ENCODE measurements around the gene TMEM130. TPM values are rescaled to one million over a fixed set of nuclear protein-coding genes. Genes with fewer than 3 reads are reported as not detected.

The TMEM130 gene
- total RNA-seq, 1 experiment from 2014 or later: 1.7 TPM

DNA sequence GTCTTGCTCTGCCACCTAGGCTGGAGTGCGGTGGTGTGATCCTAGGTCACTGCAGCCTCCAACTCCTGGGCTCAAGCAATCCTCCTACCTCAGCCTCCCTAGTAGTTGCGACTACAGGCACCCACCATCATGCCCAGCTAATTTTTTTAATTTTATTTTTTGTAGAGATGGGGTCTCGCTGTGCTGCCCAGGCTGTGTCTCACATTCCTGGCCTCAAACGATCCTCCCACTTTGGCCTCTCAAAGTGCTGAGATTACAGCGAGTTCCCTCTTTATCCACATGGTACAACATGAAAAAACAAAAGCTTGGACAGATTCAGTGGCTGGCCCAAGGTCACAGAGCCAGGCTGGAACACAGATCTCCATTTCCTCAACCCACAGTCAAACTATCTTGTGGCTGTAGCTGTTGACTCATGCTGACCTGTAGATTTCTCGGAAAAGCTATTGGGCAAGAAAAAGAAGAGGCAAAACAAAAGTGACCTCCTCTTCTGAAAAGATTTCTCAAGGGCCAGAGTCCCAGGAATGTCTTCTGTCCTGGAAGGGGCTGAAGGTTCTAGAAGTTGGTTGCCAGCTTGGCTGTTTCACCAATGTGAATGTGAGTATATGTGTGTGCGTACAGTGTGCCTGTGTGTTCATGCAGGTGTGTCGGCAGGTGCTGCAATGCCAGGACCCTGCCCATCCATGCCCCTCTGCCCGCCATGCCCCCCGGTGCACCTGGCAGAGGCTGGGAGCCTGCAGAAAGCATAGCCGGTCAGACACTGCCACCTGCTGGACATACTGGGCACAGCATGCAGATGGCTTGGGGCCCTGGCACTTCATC lies 28.4 kb downstream of the TMEM130 start:
- Histone ChIP-seq H2BK12ac (ENCODE audit: insufficient read length, low read depth, low read length) (no peak overlapping the region), H3K9me3 (ENCODE audit: control insufficient read depth, low read depth, low read length) (no peaks in the 10 kb centered on the region), H2BK120ac (ENCODE audit: low read depth, low read length, poor library complexity, severe bottlenecking) (no peak overlapping the region), H2AK5ac (ENCODE audit: insufficient read length, low read length) (no peak overlapping the region), H3K4me2 (ENCODE audit: insufficient read depth, insufficient read length, low read length) (no peak overlapping the region), H3K27me3 (ENCODE audit: insufficient read depth, low read length) (no peaks in the 10 kb centered on the region; the same call in 1 of the 2 replicates), H3T11ph (ENCODE audit: low read length) (no peak overlapping the region), H3K23ac (ENCODE audit: insufficient read length, low read depth, low read length) (no peak overlapping the region), H3K23me2 (ENCODE audit: insufficient read length, low read depth, low read length, poor library complexity, severe bottlenecking) (no peaks in the 10 kb centered on the region), H3K56ac (ENCODE audit: insufficient read length, low read depth, low read length) (no peak overlapping the region), H4K20me1 (ENCODE audit: control insufficient read depth, insufficient read depth, insufficient read length) (no peaks in the 10 kb centered on the region), H3K4me1 (ENCODE audit: insufficient read depth, low read length) (no peaks in the 10 kb centered on the region), H2BK15ac (ENCODE audit: low read depth, low read length) (0 out of 2 replicates have a peak overlapping the region, but pooled peaks have one; percentile 55), H2BK20ac (ENCODE audit: low read depth, low read length, poor library complexity, severe bottlenecking) (no peak overlapping the region), H2AFZ (ENCODE audit: low read length) (no peak overlapping the region), H3K79me2 (ENCODE audit: insufficient read depth, low read length) (no peaks in the 10 kb centered on the region), H2BK5ac (ENCODE audit: insufficient read length, low read length) (no peak overlapping the region), H4K91ac (ENCODE audit: insufficient read length, low read depth, low read length) (no peak overlapping the region), H3K18ac (ENCODE audit: insufficient read length, low read depth, low read length) (no peak overlapping the region), H3K79me1 (ENCODE audit: insufficient read depth, low read depth, low read length, poor library complexity, severe bottlenecking) (no peaks in the 10 kb centered on the region), H3K9ac (ENCODE audit: extremely low read depth, insufficient read length, low read length) (no peak overlapping the region), H3K14ac (ENCODE audit: insufficient read depth, low read length) (no peak overlapping the region), H4K8ac (replicated peaks; ENCODE audit: insufficient read length, low read depth, low read length) (no peak overlapping the region), H4K5ac (ENCODE audit: insufficient read length, low read depth, low read length) (no peak overlapping the region), H3K27ac (ENCODE audit: insufficient read length, low read depth, low read length) (no peak overlapping the region), H3K4ac (ENCODE audit: low read depth, low read length) (no peak overlapping the region)
- Mint-ChIP-seq H3K4me1 (peaks cover 11 to 17% of the 10 kb centered on the region in 2 experiments), H3K4me3 (no peak overlapping the region), H3K27ac (no peak overlapping the region), H3K27me3 (ENCODE audit: low read depth) (peaks cover 10% of the 10 kb centered on the region), H3K36me3 (ENCODE audit: insufficient read depth in 1 of 3, low read depth in 3 of 3) (no peaks in the 10 kb centered on the region), H3K9me3 (no peaks in the 10 kb centered on the region)
- TF ChIP-seq, protein P1, sequence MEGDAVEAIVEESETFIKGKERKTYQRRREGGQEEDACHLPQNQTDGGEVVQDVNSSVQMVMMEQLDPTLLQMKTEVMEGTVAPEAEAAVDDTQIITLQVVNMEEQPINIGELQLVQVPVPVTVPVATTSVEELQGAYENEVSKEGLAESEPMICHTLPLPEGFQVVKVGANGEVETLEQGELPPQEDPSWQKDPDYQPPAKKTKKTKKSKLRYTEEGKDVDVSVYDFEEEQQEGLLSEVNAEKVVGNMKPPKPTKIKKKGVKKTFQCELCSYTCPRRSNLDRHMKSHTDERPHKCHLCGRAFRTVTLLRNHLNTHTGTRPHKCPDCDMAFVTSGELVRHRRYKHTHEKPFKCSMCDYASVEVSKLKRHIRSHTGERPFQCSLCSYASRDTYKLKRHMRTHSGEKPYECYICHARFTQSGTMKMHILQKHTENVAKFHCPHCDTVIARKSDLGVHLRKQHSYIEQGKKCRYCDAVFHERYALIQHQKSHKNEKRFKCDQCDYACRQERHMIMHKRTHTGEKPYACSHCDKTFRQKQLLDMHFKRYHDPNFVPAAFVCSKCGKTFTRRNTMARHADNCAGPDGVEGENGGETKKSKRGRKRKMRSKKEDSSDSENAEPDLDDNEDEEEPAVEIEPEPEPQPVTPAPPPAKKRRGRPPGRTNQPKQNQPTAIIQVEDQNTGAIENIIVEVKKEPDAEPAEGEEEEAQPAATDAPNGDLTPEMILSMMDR (conservative IDR thresholded peaks at IDR 0.05): peak; percentile 98
- no CpG with 5 or more reads among the region's 11 CpGs for WGBS (ENCODE audit: extremely low coverage, insufficient read length, low lambda C conversion rate)
- DNase-seq: peak; percentile 74
